Activated CD4-positive, alpha-beta T cell treated with anti-CD3 and anti-CD28 coated beads, Interleukin-2, Interleukin-6, amounts not matched to agents 100 ng/mL and 50 ng/mL, durations not matched to agents 16 hours and 8 hours (primary cell): Measurements from ENCODE around the gene PTPRC.

Experiments
- DNase-seq: peaks from one replicate; pipeline ENCODE4 v3.0.0-alpha.2; 2020

Gene PTPRC

DNA sequence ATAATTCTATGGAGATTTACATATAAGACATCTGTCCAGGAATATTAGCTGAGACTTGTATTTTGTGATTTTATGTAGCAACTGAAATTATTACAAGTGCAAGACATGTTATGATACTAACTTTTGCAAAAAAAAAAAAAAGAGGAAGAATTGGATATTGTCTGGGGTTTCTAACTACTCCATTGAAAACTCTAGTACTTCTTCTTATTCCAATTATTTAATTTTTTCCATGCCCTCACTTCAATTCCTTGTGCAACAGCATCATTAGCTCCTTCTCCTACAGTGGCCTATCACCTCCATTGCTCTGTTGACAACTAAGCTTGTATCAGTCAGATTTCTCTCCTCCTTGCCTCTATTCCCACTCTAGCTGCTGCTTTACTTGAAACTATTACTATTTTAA, 126.6 kb downstream of the PTPRC start:
- DNase-seq = no peak

GRCh38 chr1:198771563-198772153, 132.8 kb downstream of the PTPRC start:
- DNase-seq = peak; percentile 40

- no peak for DNase-seq
These were observed 133.8 kb downstream of the PTPRC start for GRCh38 chr1:198772626-198773025.

DNA sequence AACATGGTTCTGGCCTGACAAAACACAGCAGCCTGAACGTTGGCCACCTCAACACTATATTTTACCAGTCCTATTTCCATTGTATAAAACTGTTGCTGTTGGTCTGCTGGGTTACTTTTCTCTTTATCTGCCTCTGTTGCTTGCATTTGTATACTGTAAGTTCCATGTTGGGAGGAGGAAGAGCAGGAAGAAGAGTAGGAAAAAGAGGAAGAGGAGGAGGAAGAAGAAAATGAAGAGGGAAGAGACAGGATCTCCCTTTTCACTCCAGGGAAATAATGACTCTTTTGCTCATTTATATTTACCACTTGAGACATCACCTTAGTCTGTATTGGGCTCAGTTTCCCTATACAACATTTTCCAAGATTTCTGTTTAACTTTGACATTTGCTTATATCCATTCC, 134.2 kb downstream of the PTPRC start:
- DNase-seq = no peak

GRCh38 chr1:198773523-198773922, 134.7 kb downstream of the PTPRC start:
- no peak for DNase-seq

DNA sequence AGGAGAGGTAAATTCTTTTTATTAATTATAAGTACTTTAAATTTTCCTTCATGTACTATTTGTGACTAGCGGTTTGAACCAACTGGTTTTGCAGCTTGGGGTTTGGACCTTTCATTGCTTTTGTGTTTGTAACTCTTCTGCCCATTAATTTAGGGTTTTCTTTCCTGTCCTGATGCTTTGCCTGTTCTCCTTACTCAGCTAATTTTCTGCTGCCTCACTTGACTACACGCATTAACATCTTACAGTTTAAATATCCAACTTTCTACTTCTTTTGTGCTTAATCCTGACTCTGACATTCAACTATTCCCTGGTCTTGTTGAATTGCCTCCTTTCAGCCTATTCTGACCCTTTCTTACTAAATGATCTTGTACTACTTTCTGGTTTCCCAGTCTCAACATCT, 135.6 kb downstream of the PTPRC start:
- no peak for DNase-seq

- DNase-seq = no peak
These were observed 136.8 kb downstream of the PTPRC start for GRCh38 chr1:198775606-198776005.

DNA sequence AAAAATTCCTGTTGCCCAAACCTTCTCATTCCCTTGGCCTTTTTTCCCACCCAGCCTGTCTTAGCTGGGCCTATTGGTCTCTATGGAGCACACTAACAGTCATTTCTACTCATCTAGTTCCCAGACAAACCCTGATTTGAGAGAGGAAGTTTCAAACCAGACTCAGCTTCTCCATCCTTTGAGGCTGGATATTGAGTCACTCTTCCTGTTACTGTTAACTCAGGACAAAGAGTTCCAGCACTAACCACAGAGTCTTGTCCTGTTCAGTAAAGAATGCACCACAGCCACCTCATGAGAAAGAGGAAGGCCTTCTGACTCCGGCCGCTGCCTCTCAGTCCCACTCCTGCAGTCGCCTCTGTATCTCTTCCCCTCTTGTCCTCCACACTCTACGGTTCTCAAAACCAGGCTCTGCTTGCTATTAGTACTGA, 137.8 kb downstream of the PTPRC start:
- DNase-seq = peak; percentile 30

DNA sequence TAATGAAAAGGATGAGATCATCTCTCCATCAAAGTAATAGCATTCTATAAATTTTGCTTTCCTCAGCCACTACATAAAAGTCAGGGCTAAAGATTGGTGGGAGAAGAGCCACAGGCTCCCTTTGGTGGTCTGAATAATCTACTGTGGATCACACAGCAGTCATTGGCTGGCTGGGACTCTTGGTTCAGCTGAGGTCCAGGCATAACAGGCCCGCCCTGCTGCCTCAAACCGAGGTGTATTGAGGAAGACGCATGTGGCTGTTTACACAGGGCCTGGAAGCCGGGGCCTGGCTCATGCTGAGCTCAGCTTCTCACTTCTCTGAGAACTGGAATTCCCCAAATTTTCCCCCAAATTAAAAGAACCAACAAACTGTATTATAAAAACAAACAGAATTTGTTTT, 139.2 kb downstream of the PTPRC start:
- DNase-seq = no peak

- no peak for DNase-seq
These were observed 141.5 kb downstream of the PTPRC start for GRCh38 chr1:198780376-198780775.

DNA sequence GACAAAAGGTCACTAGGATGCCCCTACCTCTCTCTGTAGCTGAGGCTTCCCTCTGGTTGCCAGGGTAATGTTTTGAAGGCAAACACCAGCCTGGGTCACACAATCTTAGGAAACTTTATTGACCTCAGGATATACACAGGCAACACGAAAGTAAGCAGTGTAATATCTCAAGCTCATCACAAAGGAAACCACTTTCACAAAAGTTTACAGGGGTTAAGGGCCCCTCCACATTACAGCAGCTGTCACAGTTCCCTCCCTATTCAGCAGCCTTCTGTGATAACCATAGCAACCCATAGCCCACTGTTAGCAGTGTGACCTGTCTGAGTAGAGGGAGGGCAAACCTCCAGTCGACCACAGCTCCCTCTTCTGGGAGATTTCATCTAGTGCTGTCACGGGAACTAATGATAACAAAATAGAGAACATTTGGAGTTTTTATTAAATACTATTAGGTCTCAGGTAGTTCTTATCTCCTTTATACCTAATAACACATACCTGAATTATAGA, 149.8 kb downstream of the PTPRC start:
- peak; percentile 22 for DNase-seq

- no peak for DNase-seq
These were observed 154.9 kb downstream of the PTPRC start for GRCh38 chr1:198793714-198794113.

- no peak for DNase-seq
These were observed 155.7 kb downstream of the PTPRC start for GRCh38 chr1:198794498-198794897.

DNA sequence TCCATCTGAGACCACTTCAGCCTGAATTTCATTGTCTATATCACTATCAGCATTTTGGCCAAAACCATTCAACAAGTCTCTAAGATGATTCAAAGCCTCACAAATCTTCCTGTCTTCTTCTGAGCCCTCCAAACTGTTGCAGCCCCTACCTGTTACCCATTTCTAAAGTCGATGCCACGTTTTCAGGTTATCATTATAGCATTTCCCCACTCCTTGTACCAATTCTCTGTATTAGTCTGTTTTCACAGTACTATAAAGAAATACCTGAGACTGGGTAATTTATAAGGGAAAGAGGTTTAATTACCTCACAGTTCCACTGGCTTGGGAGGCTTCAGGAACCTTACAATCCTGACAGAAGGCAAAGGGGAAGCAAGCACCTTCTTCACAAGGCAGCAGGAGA, 158.8 kb downstream of the PTPRC start:
- no peak for DNase-seq

GRCh38 chr1:198798923-198799386, 160.1 kb downstream of the PTPRC start:
- no peak for DNase-seq

DNA sequence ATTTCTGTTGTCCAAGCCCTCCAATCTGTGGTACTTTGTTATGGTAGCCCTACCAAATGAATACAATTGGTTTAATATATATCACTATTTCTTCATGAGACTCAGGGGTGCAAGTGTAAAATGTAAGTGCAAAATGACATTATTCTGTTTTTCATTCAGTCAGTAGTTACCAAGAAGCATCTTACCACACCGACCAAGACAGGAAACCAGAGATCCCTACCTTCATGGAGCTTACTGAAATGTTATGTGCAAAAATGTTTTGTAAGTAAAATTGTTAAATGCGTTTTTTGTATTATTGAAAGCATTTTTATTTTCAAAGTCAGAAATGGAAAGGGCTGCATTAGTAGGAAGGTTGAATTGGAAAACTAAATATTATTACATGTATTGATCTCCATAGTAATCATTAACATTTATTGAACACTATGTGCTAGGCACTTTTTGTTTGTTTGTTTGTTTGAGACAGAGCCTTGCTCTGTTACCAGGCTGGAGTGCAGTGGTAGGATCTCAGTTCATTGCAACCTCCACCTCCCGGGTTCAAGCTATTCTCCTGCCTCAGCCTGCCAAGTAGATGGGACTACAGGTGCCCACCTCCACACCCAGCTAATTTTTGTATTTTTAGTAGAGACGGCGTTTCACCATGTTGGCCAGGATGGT, 166.8 kb downstream of the PTPRC start:
- DNase-seq = no peak

DNA sequence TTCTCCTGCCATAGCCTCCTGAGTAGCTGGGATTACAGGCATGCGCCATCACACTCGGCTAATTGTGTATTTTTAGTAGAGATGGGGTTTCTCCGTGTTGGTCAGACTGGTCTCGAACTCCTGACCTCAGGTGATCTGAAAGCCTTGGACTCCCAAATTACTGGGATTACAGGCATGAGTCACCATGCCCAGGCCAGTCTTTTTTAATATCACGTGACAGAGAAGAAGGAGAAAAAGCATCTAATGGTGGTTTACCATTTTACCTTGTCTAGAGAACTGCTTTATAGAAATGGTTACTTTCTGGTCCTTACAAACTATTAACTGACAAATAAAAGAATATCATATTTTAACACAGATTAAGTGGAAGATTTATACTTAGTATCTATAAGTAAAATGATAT, 168.0 kb downstream of the PTPRC start:
- DNase-seq = no peak
